ENCODE data around the gene CLEC5A.

Gene CLEC5A

DNA sequence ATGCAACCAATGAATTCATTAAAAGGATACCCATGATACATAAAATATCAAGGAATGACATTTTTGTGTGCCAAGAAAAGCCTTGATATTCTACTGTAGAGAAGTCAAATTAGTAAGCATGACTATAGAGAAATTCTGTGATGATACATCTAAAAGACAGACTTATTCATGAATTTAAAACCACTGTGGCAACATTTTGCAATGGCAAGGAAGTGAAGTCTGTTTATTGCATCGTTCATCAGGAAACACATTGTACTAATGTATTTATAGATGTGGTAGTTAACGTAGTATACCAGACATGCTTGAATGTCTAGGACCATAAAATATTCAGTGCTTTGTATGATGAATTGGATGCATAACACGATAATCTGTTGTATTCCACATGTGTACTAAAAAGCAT lies 9.3 kb upstream of the CLEC5A start:
- TF ChIP-seq GATA2 (IDR thresholded peaks at IDR 0.05; ENCODE audit: low read depth, low read length), result no peak
- TF ChIP-seq GATA3 (IDR thresholded peaks at IDR 0.05; ENCODE audit: low read depth, low read length), result no peak

DNA sequence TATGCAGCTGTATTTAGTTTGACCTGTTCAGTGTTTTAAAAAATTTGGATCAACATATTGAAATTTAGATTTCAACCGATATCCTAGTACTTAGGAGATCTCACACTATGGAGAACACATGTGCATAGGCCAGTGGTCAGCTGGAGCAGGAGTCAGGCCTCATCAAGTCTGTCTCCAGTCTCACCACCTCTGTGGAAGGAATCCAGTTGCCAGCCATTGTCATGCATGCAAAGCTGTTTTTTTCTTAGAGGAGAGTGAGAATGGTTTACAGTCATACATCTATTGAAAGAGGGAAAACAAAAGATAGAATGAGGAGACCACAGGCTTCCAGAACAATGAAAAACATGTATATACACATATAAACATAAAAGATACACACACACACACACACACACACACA lies 7.6 kb upstream of the CLEC5A start:
- TF ChIP-seq GATA2 (IDR thresholded peaks at IDR 0.05; ENCODE audit: low read depth, low read length), result no peak
- no peak for TF ChIP-seq GATA3 (IDR thresholded peaks at IDR 0.05; ENCODE audit: low read depth, low read length)

DNA sequence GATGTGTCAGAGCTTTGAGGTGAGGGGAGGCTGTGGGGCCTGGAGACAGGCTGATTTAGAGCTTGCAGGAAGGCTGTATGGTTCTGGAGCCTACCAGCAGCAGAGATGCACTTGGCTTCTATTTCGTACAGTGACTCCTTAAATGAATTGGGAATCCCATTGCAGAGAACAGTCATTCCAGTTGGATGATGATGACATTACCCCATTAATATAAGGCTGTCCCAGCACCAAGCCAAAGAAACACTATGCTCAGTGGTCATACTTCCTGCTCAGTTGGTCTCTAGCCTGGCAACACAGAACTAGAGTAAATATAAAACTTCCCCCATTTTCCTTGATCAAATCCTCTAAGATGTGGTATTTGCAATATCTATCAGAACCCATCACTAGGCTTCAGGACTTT lies 5.7 kb upstream of the CLEC5A start:
- TF ChIP-seq GATA2 (IDR thresholded peaks at IDR 0.05; ENCODE audit: low read depth, low read length), result no peak
- no peak for TF ChIP-seq GATA3 (IDR thresholded peaks at IDR 0.05; ENCODE audit: low read depth, low read length)

DNA sequence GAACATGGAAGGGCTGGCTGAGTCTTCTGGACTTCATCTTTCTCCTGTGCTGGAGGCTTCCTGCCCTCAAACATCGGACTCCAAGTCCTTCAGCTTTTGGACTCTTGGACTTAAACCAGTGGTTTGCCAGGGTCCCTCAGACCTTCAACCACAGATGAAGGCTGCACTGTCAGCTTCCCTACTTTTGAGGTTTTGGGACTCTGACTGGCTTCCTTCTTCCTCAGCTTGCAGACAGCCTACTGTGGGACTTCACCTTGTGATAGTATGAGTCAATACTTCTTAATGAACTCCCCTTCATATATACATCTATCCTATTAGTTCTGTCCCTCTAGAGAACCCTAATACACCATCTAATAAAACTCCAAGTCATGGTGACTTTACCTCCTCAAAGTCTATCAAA lies 4.0 kb upstream of the CLEC5A start:
- TF ChIP-seq GATA3 (IDR thresholded peaks at IDR 0.05; ENCODE audit: low read depth, low read length) (no peak), GATA2 (IDR thresholded peaks at IDR 0.05; ENCODE audit: low read depth, low read length) (no peak)

DNA sequence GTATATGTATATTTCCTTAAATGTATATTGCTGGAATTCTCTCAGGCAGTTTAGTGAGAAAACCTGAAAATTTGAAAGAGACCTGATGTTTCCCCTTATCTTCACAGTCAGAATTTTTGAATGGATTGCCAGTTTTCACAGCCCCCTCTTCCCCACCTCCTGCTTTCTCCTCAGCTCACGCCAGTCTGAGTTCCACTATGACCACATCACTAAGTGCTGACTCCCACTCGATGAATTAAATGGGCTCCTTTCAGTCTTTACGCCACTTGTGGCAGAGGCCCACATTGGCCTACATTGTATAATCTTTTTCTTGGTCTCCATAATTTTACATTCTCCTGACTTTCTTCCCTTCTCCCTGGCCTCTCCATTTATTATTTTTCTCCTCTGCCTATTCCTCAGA lies 3.1 kb upstream of the CLEC5A start:
- TF ChIP-seq GATA3 (IDR thresholded peaks at IDR 0.05; ENCODE audit: low read depth, low read length), result no peak
- no peak for TF ChIP-seq GATA2 (IDR thresholded peaks at IDR 0.05; ENCODE audit: low read depth, low read length)

DNA sequence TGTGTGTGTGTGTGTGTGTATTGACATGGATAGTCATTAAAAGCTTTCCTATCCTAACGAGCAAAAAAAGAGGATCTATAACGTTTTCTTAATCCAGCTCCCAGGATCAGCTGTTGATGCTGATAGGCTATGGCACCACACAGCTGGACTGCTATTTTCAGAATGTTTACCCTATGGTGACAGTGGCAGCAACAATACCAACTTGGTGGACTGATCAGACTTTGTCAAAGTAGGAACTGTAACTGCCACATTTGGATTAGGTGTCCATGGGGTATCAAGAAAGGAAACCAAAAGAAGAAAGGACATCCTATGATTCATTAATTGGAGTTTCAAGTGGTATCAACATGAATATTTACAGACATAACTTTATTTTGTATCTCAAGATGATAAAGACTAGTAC lies 2.7 kb upstream of the CLEC5A start:
- TF ChIP-seq GATA3 (IDR thresholded peaks at IDR 0.05; ENCODE audit: low read depth, low read length), result no peak
- no peak for TF ChIP-seq GATA2 (IDR thresholded peaks at IDR 0.05; ENCODE audit: low read depth, low read length)

DNA sequence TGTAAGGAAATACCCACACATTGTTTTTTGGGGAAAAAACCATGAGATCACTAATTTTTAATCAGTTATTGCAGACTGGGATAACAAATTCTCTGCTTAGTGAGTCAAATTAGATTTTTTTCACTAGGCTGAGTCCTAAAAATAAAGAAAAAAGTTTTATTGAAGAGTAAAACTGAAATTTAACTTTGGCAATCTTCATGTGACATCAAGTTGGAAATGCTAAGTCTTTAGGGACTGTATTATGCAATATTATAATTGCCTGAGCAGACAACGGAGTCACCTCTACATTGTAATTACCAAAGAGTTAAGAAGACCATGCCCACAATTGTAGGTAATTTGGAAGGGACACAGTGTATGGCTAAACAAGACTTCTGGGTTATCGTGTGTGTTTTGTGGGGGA lies 2.2 kb upstream of the CLEC5A start:
- TF ChIP-seq GATA2 (IDR thresholded peaks at IDR 0.05; ENCODE audit: low read depth, low read length) (no peak), GATA3 (IDR thresholded peaks at IDR 0.05; ENCODE audit: low read depth, low read length) (no peak)

DNA sequence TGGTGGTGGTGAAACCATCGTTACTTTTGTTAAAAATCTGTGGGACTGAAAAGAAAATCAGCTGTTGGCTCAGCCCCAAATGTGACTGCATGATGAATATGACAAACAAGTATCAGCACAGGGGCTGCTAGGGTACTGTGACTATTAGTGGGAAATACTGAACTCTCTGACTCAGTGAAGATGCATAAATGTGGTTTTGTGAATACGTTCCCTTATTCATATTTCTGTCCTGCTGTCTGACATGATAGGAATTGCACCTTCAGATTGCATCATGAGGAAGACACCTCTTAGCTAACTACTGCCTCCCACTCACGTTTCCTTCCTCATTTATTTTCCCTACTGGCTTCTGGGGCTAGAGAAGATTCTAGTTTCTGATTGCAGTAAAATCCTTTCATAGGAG lies 1.4 kb downstream of the CLEC5A start:
- TF ChIP-seq GATA2 (IDR thresholded peaks at IDR 0.05; ENCODE audit: low read depth, low read length), result no peak
- TF ChIP-seq GATA3 (IDR thresholded peaks at IDR 0.05; ENCODE audit: low read depth, low read length), result no peak

DNA sequence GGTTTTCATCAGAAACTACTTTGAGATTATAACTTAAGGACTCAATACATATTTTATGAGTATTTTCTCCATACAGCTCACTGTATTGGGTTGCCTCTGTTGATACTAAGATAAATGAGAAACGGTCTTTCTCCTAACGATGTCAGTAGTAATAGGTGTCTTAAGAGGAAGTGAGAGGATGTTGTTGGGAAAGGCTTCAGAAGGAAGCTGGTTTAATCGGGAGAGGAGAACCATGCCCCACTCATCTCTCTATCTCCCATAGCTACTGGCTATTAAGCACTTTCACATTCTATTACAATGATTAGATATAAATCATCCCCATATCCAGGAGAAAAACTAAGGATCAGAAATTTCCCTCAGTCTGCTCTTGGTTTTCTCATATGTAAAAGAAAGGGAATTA lies 2.0 kb downstream of the CLEC5A start:
- TF ChIP-seq GATA2 (IDR thresholded peaks at IDR 0.05; ENCODE audit: low read depth, low read length) (no peak), GATA3 (IDR thresholded peaks at IDR 0.05; ENCODE audit: low read depth, low read length) (no peak)

DNA sequence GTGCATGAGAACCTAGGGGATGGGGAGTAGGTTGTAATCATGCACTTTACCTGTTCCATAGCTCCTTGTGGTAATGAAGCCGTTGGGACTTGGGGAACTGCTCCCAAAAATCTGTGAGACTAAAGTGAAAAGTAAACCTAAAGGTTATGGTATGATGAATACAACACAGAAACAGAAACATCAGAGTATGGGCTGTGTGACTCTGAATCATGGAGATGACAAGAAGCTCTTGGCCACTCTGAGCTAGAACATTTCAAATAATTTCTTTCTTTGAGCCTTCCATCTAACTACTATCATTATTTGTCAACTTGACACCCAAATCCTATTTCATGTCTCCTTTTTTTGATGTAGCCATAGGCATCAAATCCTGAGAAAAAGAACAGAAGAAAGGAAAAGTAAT lies 2.9 kb downstream of the CLEC5A start:
- TF ChIP-seq GATA3 (IDR thresholded peaks at IDR 0.05; ENCODE audit: low read depth, low read length) (no peak), GATA2 (IDR thresholded peaks at IDR 0.05; ENCODE audit: low read depth, low read length) (no peak)

DNA sequence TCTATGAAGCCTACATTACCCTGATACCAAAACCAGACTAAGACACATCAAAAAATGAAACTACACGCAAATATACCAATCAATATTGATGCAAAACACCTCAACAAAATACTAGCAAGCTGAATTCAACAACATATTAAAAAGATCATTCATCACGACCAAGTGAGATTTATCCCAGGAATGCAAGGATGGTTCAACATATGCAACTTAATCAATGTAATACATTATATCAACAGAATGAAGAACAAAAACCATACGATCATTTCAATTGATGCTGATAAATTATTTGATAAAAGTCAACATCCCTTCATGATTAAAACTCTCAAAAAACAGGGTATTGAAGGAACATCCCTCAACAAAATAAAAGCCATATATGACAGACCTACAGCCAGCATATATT lies 5.7 kb downstream of the CLEC5A start:
- TF ChIP-seq GATA3 (IDR thresholded peaks at IDR 0.05; ENCODE audit: low read depth, low read length) (no peak), GATA2 (IDR thresholded peaks at IDR 0.05; ENCODE audit: low read depth, low read length) (no peak)

DNA sequence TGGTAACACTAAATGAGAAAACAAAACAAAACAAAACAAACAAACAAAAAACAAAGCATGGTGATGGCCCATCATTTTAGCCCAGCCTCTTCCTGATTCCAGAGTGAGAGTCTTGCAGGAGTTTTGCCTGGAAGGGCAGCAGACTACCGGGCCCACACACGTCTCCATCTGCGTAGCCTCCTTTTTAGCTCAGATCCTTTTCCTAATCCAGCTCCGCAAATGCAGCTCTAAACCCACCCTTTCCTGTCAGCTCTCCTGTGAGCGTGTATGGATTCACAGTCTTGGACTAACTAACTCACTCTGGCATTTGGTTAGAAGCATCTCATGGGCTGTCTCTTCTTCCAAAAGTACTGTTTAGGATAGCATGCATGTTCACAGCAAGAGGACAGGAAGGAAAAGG lies 16.6 kb downstream of the CLEC5A start:
- no peak for TF ChIP-seq GATA3 (IDR thresholded peaks at IDR 0.05; ENCODE audit: low read depth, low read length)
- no peak for TF ChIP-seq GATA2 (IDR thresholded peaks at IDR 0.05; ENCODE audit: low read depth, low read length)

DNA sequence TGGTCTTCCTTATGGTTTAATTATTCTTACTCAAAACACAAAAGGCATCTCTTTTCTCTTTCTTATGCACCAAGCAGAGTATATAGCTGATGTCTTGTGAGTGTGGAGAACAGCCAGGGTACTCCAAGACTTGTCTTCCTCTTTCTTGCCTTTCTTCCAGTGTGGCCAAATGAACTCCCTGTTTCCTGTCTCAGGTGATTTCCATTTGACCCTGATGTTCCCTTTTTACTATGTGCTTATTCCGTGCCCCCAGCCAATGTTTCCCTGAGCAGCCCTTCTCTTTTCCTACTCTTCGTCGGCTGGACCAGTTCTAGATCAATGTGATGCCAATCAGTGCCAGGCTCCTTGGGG lies 18.0 kb downstream of the CLEC5A start:
- TF ChIP-seq GATA2 (IDR thresholded peaks at IDR 0.05; ENCODE audit: low read depth, low read length) (no peak), GATA3 (IDR thresholded peaks at IDR 0.05; ENCODE audit: low read depth, low read length) (no peak)

DNA sequence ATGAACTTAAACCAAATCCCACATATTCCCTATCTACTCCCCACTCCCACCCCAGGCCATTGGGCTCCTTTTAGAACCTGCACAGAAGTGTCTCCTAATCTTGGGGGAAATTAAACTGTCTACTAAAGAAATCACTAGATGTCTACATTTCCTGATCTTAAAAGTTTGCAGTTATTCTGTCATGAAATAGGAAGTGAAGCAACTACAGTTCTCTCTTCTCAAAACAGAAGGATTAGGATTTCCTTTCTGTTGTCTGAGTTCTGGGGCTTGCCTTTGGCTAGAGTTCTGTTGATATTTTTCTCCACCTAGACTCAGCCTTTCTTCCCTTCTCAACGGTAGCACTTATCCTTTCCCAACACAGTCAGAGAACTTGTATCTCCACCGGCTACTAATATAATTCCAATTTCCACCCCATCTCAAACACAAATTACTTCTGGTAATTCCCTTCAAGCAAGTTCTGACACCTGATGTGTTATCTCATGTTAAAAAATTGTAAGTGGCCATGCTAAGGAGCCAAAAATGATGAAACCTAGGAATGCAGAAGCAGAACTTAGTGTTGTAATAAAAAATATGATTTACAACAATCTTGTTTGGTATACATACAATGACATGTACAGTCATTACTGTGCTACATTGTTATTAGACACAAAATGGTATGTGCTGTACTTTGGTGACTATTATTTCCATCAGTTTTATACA lies 18.5 kb downstream of the CLEC5A start:
- no peak for TF ChIP-seq GATA2 (IDR thresholded peaks at IDR 0.05; ENCODE audit: low read depth, low read length)
- TF ChIP-seq GATA3 (IDR thresholded peaks at IDR 0.05; ENCODE audit: low read depth, low read length), result no peak

DNA sequence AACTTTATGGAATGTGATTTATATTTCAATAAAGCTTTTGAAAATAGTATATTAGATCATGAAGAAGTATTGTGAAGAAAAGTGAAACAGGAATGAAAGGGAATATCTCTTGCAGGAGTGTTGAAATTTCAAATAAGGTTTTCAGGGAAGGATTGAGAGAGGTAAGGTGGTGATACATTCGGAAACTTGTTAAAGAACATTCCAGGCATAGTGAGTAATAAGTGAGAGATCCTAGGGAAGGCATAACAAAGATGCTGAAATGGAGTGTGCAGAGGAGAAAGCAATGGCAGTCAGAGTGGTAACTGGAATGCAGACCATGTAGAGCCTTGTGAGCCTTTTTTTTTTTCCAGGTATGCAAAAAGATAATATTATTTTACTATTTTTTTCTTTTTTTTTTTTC lies 26.5 kb downstream of the CLEC5A start:
- TF ChIP-seq GATA2 (IDR thresholded peaks at IDR 0.05; ENCODE audit: low read depth, low read length) (no peak), GATA3 (IDR thresholded peaks at IDR 0.05; ENCODE audit: low read depth, low read length) (no peak)

DNA sequence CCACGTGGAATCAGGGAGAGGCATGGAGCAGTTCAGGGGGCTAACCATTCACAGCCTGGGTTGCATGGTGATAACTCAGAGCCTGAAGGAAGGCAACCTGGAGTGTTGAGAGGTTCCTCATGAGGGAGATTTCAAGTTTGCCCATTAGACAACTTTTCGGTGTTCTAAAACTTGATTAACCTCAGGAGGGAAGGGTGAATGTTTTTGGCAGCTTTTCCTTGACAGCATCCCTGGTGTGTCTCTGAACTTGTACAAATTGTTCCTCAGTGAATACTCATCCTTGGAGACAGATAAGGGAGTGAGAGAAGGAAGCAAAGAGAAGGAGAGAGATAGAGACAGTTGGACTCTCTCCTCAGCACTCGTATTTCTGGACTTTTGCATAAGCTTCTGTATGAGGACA lies 30.7 kb downstream of the CLEC5A start, which contains the start of gene OR9A4:
OR9A4 (plus strand) TSS at position 301 of the 400 bp plus-strand sequence. CDS start 2,477 bp downstream, outside the sequence.
- no peak for TF ChIP-seq GATA3 (IDR thresholded peaks at IDR 0.05; ENCODE audit: low read depth, low read length)
- TF ChIP-seq GATA2 (IDR thresholded peaks at IDR 0.05; ENCODE audit: low read depth, low read length), result no peak
